ENCODE data around the gene ZNF219. TPM values are rescaled to one million over a fixed set of nuclear protein-coding genes. Genes with fewer than 3 reads are reported as not detected.

Gene ZNF219
- polyA plus RNA-seq, 3 donors: 0.49 to 7.2 (median 0.68) TPM

DNA sequence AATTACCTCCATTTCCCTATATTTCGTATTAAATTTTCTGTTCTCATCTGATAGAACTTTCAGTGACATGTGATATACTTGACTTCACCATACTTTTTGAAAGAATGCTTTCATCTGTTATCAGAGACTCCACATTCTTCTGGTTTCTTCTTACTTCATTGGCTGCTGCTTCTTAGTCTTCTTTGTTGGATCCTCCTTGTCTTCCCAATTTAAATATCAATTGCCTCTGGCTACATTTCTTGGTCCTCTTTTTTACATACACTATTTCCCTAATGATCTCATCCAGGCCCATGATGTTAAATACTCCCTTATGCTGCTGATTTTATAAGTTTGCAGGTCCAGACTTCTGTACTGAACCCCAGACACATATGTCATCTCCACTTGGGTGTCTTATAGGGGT lies 35.4 kb upstream of the ZNF219 start:
- Histone ChIP-seq H3K4me3 (replicated peaks in 1 of 3; ENCODE audit: low read depth in 2 of 3, low read length in 3 of 3) (no peak overlapping the region), H3K9ac (ENCODE audit: insufficient read depth, low read length, poor library complexity, severe bottlenecking) (no peak overlapping the region), H3K4me1 (ENCODE audit: control insufficient read depth in 1 of 2, insufficient read depth in 2 of 2, low read length in 2 of 2) (no peaks in the 10 kb centered on the region), H3K27me3 (ENCODE audit: control insufficient read depth in 2 of 2, insufficient read depth in 2 of 2, low read length in 2 of 2) (no peaks in the 10 kb centered on the region), H3K79me2 (ENCODE audit: insufficient read depth, low read length) (no peaks in the 10 kb centered on the region), H3K27ac (ENCODE audit: low read depth in 1 of 2, low read length in 2 of 2) (no peak overlapping the region), H3K4me2 (replicated peaks; ENCODE audit: extremely low read depth, low read length, poor library complexity, severe bottlenecking) (no peak overlapping the region), H3K9me3 (replicated peaks in 1 of 2; ENCODE audit: control insufficient read depth in 1 of 2, insufficient read depth in 1 of 2, low read length in 2 of 2) (no peaks in the 10 kb centered on the region), H4K20me1 (ENCODE audit: insufficient read depth, low read length) (no peaks in the 10 kb centered on the region), H2AFZ (ENCODE audit: insufficient read depth, low read depth, low read length, poor library complexity, severe bottlenecking) (no peak overlapping the region), H3K36me3 (replicated peaks in 1 of 2; ENCODE audit: control insufficient read depth in 1 of 2, insufficient read depth in 2 of 2, low read length in 2 of 2) (no peaks in the 10 kb centered on the region)
- Mint-ChIP-seq H3K4me1 (peaks cover 3% of the 10 kb centered on the region), H3K27ac (no peak overlapping the region), H3K4me3 (no peak overlapping the region), H3K27me3 (ENCODE audit: low read depth in 3 of 3) (peaks cover 1 to 7% (median 3%) of the 10 kb centered on the region in 3 donors), H3K36me3 (no peaks in the 10 kb centered on the region), H3K9me3 (peaks cover 0 to 11% (median 2%) of the 10 kb centered on the region in 7 donors)
- intact Hi-C loops (cut with micrococcal nuclease): no loop called here
- TF ChIP-seq CTCF (IDR thresholded peaks at IDR 0.05): no peak
- WGBS (ENCODE audit: insufficient coverage): no CpG with 5 or more reads among the region's 1 CpG
- DNase-seq: no peak

- peaks cover 18 to 20% of the 10 kb centered on the region in 2 donors for H3K4me1 ChIP-seq (ENCODE audit: control insufficient read depth in 1 of 2, insufficient read depth in 2 of 2, low read length in 2 of 2)
- no peak overlapping the region for H3K9ac ChIP-seq (ENCODE audit: insufficient read depth, low read length, poor library complexity, severe bottlenecking)
- 100% methylated on average over 1 of the region's 1 CpG for WGBS (ENCODE audit: insufficient coverage)
- Mint-ChIP-seq H3K4me3 (no peak overlapping the region), H3K9me3 (peaks cover 0 to 9% (median 3%) of the 10 kb centered on the region in 7 donors), H3K36me3 (no peaks in the 10 kb centered on the region), H3K27ac (no peak overlapping the region), H3K4me1 (peaks cover 18% of the 10 kb centered on the region), H3K27me3 (ENCODE audit: low read depth in 3 of 3) (peaks cover 0 to 3% (median under 1%) of the 10 kb centered on the region in 3 donors)
- no peaks in the 10 kb centered on the region for H3K36me3 ChIP-seq (replicated peaks in 1 of 2; ENCODE audit: control insufficient read depth in 1 of 2, insufficient read depth in 2 of 2, low read length in 2 of 2)
- H2AFZ ChIP-seq (ENCODE audit: insufficient read depth, low read depth, low read length, poor library complexity, severe bottlenecking): no peak overlapping the region
- H3K4me2 ChIP-seq (replicated peaks; ENCODE audit: extremely low read depth, low read length, poor library complexity, severe bottlenecking): no peak overlapping the region
- no peak overlapping the region for H3K4me3 ChIP-seq (replicated peaks in 1 of 3; ENCODE audit: low read depth in 2 of 3, low read length in 3 of 3)
- H4K20me1 ChIP-seq (ENCODE audit: insufficient read depth, low read length): no peaks in the 10 kb centered on the region
- H3K79me2 ChIP-seq (ENCODE audit: insufficient read depth, low read length): no peaks in the 10 kb centered on the region
- H3K27me3 ChIP-seq (ENCODE audit: control insufficient read depth in 2 of 2, insufficient read depth in 2 of 2, low read length in 2 of 2): no peaks in the 10 kb centered on the region
- H3K27ac ChIP-seq (ENCODE audit: low read depth in 1 of 2, low read length in 2 of 2): no peak overlapping the region
- intact Hi-C loops (cut with micrococcal nuclease): no loop called here
- TF ChIP-seq CTCF (IDR thresholded peaks at IDR 0.05): no peak
- DNase-seq: no peak
- H3K9me3 ChIP-seq (replicated peaks in 1 of 2; ENCODE audit: control insufficient read depth in 1 of 2, insufficient read depth in 1 of 2, low read length in 2 of 2): no peaks in the 10 kb centered on the region
These were observed 25.0 kb upstream of the ZNF219 start for GRCh38 chr14:21123429-21123828.
